Neural cell (in vitro differentiated cells): ENCODE data around the gene VPS26C. TPM values are rescaled to one million over a fixed set of nuclear protein-coding genes. Genes with fewer than 3 reads are reported as not detected.

ENCODE experiments used
- H2AFZ ChIP-seq: fragments of 200-600, 300-800 bp; sonication (generic), shearing (Covaris generic); 2 replicates; pipeline ENCODE4 v1.6.0; 2014; ENCODE audit warnings: low read depth, mild to moderate bottlenecking, antibody characterized with exemption, low read length, moderate library complexity
- H3F3A ChIP-seq: fragments of 200-600 bp; shearing (Covaris generic); 2 replicates; pipeline ENCODE4 v1.6.1; 2016; ENCODE audit warnings: mild to moderate bottlenecking, moderate library complexity, mixed read lengths, antibody characterized with exemption, low read length; ENCODE audit not compliant: insufficient read depth, poor library complexity, severe bottlenecking
- H3K27ac ChIP-seq: fragments of 200-600, 300-800 bp; sonication (generic), shearing (Covaris generic); 2 replicates; pipeline ENCODE4 v1.5.1; 2014; ENCODE audit warnings: mild to moderate bottlenecking, low read length, moderate library complexity
- H3K27me3 ChIP-seq: fragments of 300-800, 200-600 bp; sonication (generic), shearing (Covaris generic); 2 replicates; pipeline ENCODE4 v1.6.0; 2014; ENCODE audit warnings: mild to moderate bottlenecking, low read depth, low read length, moderate library complexity; ENCODE audit not compliant: insufficient read depth
- H3K36me3 ChIP-seq: fragments of 300-800, 200-600 bp; sonication (generic), shearing (Covaris generic); 2 replicates; pipeline ENCODE4 v1.5.1; 2014; ENCODE audit warnings: mild to moderate bottlenecking, antibody characterized with exemption, low read length, moderate library complexity; ENCODE audit not compliant: insufficient read depth
- H3K4me2 ChIP-seq: fragments of 300-800, 200-600 bp; sonication (generic), shearing (Covaris generic); 2 replicates; pipeline ENCODE4 v1.6.0; 2014; ENCODE audit warnings: mild to moderate bottlenecking, low read length
- H3K4me3 ChIP-seq: fragments of 300-800, 200-600 bp; sonication (generic), shearing (Covaris generic); 2 replicates; pipeline ENCODE4 v1.5.1; 2014; ENCODE audit warnings: mild to moderate bottlenecking, low read length, moderate library complexity
- H3K79me2 ChIP-seq: fragments of 200-600 bp; shearing (Covaris generic); replicated peaks from 2 replicates; pipeline ENCODE4 v1.6.0; 2014; ENCODE audit warnings: mild to moderate bottlenecking, low read length, moderate library complexity; ENCODE audit not compliant: insufficient read depth
- H3K9ac ChIP-seq: fragments of 300-800, 200-600 bp; sonication (generic), shearing (Covaris generic); 2 replicates; pipeline ENCODE4 v1.6.1; 2016; ENCODE audit warnings: mild to moderate bottlenecking, low read length, mixed read lengths
- H3K9me2 ChIP-seq: fragments of 200-600 bp; shearing (Covaris generic); 2 replicates; pipeline ENCODE4 v1.6.1; 2016; ENCODE audit warnings: mild to moderate bottlenecking, low read length, mixed read lengths; ENCODE audit not compliant: insufficient read depth
- H3K9me3 ChIP-seq: fragments of 200-600, 300-800 bp; sonication (generic), shearing (Covaris generic); 2 replicates; pipeline ENCODE4 v1.6.1; 2016; ENCODE audit warnings: mild to moderate bottlenecking, mixed run types, low read length, moderate library complexity, mixed read lengths
- H4K20me1 ChIP-seq: fragments of 200-600 bp; shearing (Covaris generic); 2 replicates; pipeline ENCODE4 v1.6.1; 2016; ENCODE audit warnings: mild to moderate bottlenecking, mixed run types; ENCODE audit not compliant: insufficient read depth
- CTCF ChIP-seq: fragments of 450-650 bp; IDR thresholded peaks from 2 replicates; pipeline ENCODE4 v1.5.1; 2014; ENCODE audit warnings: antibody characterized with exemption, mild to moderate bottlenecking, moderate library complexity; ENCODE audit not compliant: poor library complexity, severe bottlenecking
- EZH2 ChIP-seq: fragments of 200-600, 300-800 bp; shearing (Covaris generic), sonication (generic); IDR thresholded peaks from 2 replicates; pipeline ENCODE4 v1.6.1; 2014; ENCODE audit warnings: antibody characterized with exemption, low read length, borderline replicate concordance, mild to moderate bottlenecking; ENCODE audit not compliant: insufficient read depth, poor library complexity, severe bottlenecking
- MXI1 ChIP-seq: fragments of 450-650 bp; conservative IDR thresholded peaks from 2 replicates; pipeline ENCODE4 v1.6.1; 2014; ENCODE audit warnings: antibody characterized with exemption, mild to moderate bottlenecking; ENCODE audit not compliant: poor library complexity, severe bottlenecking
- POLR2AphosphoS5 ChIP-seq: IDR thresholded peaks from 2 replicates; pipeline ENCODE4 v1.6.1; 2012
- REST ChIP-seq: IDR thresholded peaks from 2 replicates; pipeline ENCODE4 v1.6.1; 2012; ENCODE audit warnings: borderline replicate concordance
- SMC3 ChIP-seq: fragments of 450-650 bp; conservative IDR thresholded peaks from 2 replicates; pipeline ENCODE4 v1.6.1; 2014; ENCODE audit warnings: antibody characterized with exemption, mild to moderate bottlenecking, moderate library complexity; ENCODE audit not compliant: poor library complexity
- TAF1 ChIP-seq: IDR thresholded peaks from 2 replicates; pipeline ENCODE4 v1.6.1; 2012; ENCODE audit warnings: low read depth
- polyA plus RNA-seq: library from polyadenylated mRNA; depleted of rRNA; stranded (reverse); fragments of >200 nt; gene quantifications from 2 replicates; pipeline ENCODE4 v1.2.3, GENCODE V29; 2014

Gene VPS26C
- polyA plus RNA-seq, 1 donor from 2014 or later, result 55.5 TPM

GRCh38 chr21:37264808-37265207 lies 2.3 kb downstream of the VPS26C start:
- H2AFZ ChIP-seq, result no peak overlapping the region
- TF ChIP-seq MXI1, result no peak
- TF ChIP-seq TAF1, result no peak
- TF ChIP-seq CTCF, result no peak
- no peak for TF ChIP-seq REST
- TF ChIP-seq EZH2, result no peak
- TF ChIP-seq SMC3, result no peak
- no peak for TF ChIP-seq POLR2AphosphoS5
- no peaks in the 10 kb centered on the region for H3K9me3 ChIP-seq
- H3K27me3 ChIP-seq, result no peaks in the 10 kb centered on the region
- H3K27ac ChIP-seq, result no peak overlapping the region
- H3K9me2 ChIP-seq, result no peaks in the 10 kb centered on the region
- H3K36me3 ChIP-seq, result peaks cover 4% of the 10 kb centered on the region
- no peak overlapping the region for H3K4me3 ChIP-seq
- no peak overlapping the region for H3K9ac ChIP-seq
- H4K20me1 ChIP-seq, result no peaks in the 10 kb centered on the region
- H3F3A ChIP-seq, result no peaks in the 10 kb centered on the region
- H3K4me2 ChIP-seq, result no peak overlapping the region
- H3K79me2 ChIP-seq, result peaks cover 48% of the 10 kb centered on the region

DNA sequence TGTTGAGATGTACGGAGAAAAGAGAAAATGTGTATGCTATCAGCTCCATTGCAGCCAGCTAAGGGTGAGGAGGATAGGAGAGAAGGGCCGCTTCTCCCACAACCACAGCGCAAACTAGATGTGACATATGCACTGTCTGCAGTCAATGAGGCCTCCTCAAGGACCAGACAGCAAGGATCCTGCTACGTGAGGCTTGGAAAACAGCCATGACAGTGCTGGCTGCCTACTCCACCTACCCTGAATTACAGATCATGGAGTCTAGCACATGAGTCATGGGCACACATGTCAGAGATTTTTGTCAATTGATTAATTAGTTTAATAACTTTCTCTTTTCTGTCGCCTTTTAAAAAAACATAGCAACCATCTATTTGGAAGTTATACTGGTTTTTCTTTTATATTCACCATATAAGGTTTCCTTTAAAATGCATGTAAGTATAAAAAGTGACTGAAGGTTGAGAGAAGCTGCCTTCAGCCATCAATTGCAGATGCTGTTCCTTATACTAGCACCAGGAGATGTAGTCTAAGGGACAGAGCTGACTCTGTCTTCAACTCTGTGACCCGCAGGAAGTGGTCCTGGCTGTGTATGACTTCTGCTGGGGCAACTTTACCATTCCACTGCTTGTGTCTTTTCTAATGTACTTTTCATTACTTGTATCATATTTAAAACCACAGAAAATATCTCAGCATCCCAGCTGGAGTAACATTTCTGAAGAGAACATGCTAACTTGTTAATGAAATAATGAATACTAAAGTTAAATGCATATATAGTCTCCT lies 3.1 kb downstream of the VPS26C start:
- H3K4me2 ChIP-seq, result no peak overlapping the region
- TF ChIP-seq CTCF (no peak), SMC3 (no peak), POLR2AphosphoS5 (no peak), MXI1 (no peak)

More for the DNA sequence above, 3.1 kb downstream of the VPS26C start:
- H3K9me3 ChIP-seq, result no peaks in the 10 kb centered on the region
- H3K79me2 ChIP-seq, result peaks cover 48% of the 10 kb centered on the region
- H3K9ac ChIP-seq, result no peak overlapping the region
- H3K36me3 ChIP-seq, result peaks cover 4% of the 10 kb centered on the region
- no peaks in the 10 kb centered on the region for H3F3A ChIP-seq
- H3K9me2 ChIP-seq, result no peaks in the 10 kb centered on the region
- no peak overlapping the region for H3K27ac ChIP-seq
- H3K27me3 ChIP-seq, result no peaks in the 10 kb centered on the region
- H3K4me3 ChIP-seq, result no peak overlapping the region
- H4K20me1 ChIP-seq, result no peaks in the 10 kb centered on the region
- no peak overlapping the region for H2AFZ ChIP-seq
